SU-DHL-6 (cell line): ENCODE measurements around the gene FKBP11.

Experiments
- EZH2phosphoT487 ChIP-seq: fragments of 200-600 bp; sonication (generic), shearing (Covaris generic); conservative IDR thresholded peaks from 2 replicates; pipeline ENCODE4 v1.6.1; 2018; ENCODE audit warnings: mild to moderate bottlenecking, antibody characterized with exemption, low read length, moderate library complexity, mixed read lengths
- TF ChIP-seq, protein P1 (sequence below): fragments of 200-600 bp; sonication (generic); IDR thresholded peaks from one replicate; pipeline ENCODE4 v1.5.1; 2017; ENCODE audit warnings: antibody characterized with exemption, mild to moderate bottlenecking, low read length, moderate library complexity; ENCODE audit not compliant: insufficient read depth, poor library complexity, severe bottlenecking

DNA sequence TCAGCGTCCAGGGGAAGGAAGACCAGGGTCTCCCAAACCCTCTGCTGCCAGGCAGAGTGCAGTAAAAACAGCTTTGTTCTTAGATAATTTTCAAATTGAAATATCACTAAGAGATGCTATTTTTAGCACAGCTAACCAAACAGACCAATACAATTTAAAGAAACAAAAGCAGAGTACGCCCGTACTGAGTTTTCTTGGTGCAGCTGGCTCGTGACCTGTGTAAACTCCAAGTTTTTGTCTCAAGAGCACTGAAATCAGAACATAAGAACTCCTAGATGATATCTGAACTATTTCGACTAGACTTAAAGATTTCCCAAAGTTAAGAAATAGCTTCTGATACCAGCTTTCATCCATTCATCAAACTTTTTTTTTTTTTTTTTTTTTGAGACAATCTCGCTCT is 21.7 kb upstream of the FKBP11 start:
- TF ChIP-seq, protein P1, sequence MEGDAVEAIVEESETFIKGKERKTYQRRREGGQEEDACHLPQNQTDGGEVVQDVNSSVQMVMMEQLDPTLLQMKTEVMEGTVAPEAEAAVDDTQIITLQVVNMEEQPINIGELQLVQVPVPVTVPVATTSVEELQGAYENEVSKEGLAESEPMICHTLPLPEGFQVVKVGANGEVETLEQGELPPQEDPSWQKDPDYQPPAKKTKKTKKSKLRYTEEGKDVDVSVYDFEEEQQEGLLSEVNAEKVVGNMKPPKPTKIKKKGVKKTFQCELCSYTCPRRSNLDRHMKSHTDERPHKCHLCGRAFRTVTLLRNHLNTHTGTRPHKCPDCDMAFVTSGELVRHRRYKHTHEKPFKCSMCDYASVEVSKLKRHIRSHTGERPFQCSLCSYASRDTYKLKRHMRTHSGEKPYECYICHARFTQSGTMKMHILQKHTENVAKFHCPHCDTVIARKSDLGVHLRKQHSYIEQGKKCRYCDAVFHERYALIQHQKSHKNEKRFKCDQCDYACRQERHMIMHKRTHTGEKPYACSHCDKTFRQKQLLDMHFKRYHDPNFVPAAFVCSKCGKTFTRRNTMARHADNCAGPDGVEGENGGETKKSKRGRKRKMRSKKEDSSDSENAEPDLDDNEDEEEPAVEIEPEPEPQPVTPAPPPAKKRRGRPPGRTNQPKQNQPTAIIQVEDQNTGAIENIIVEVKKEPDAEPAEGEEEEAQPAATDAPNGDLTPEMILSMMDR, result no peak
- no peak for TF ChIP-seq EZH2phosphoT487
